GM18867 (cell line): ENCODE data around the gene NRF1.
A peak's percentile ranks its signal among the peaks of the same experiment; 100 is the strongest.
"Not testable (repeated sequence)": the region's sequence is repeated elsewhere in the genome, so short reads cannot be mapped to it uniquely, and the experiment has no call there.

ENCODE experiments used
- ATAC-seq: cut with Tn5 transposase; IDR thresholded peaks from one replicate; pipeline ENCODE4 v1.9.1; 2021; ENCODE audit warnings: mild to moderate bottlenecking, moderate library complexity; ENCODE audit not compliant: unreplicated experiment

The NRF1 gene

GRCh38 chr7:129606803-129607202 is 4.7 kb upstream of the NRF1 start:
- no peak for ATAC-seq

- no peak for ATAC-seq
Measured at GRCh38 chr7:129607471-129608120, 3.9 kb upstream of the NRF1 start.

- ATAC-seq = no peak
Measured at GRCh38 chr7:129609666-129610065, 1.9 kb upstream of the NRF1 start.

GRCh38 chr7:129610709-129611245 is 743 bp upstream of the NRF1 start:
- ATAC-seq = no peak

GRCh38 chr7:129612112-129613015 is 844 bp downstream of the NRF1 start:
- peak; percentile 17 for ATAC-seq

GRCh38 chr7:129613016-129613337 is 1.5 kb downstream of the NRF1 start:
- ATAC-seq = no peak

- ATAC-seq = no peak
Measured at GRCh38 chr7:129615018-129615417, 3.5 kb downstream of the NRF1 start.

- ATAC-seq = no peak
Measured at GRCh38 chr7:129616530-129616929, 5.0 kb downstream of the NRF1 start.

- ATAC-seq = no peak
Measured at GRCh38 chr7:129617178-129617577, 5.7 kb downstream of the NRF1 start.

- ATAC-seq = no peak
Measured at GRCh38 chr7:129617652-129618051, 6.1 kb downstream of the NRF1 start.

GRCh38 chr7:129626896-129627295 is 15.4 kb downstream of the NRF1 start:
- no peak for ATAC-seq

- ATAC-seq = no peak
Measured at GRCh38 chr7:129630341-129630740, 18.8 kb downstream of the NRF1 start.

GRCh38 chr7:129634361-129635034 is 23.0 kb downstream of the NRF1 start:
- ATAC-seq = no peak

GRCh38 chr7:129635300-129636029 is 23.9 kb downstream of the NRF1 start:
- peak; percentile 83 for ATAC-seq

- ATAC-seq = not testable (repeated sequence)
Measured at GRCh38 chr7:129636030-129636550, 24.6 kb downstream of the NRF1 start.

GRCh38 chr7:129636641-129637040 is 25.1 kb downstream of the NRF1 start:
- no peak for ATAC-seq

GRCh38 chr7:129640400-129640799 is 28.9 kb downstream of the NRF1 start:
- ATAC-seq = no peak

- ATAC-seq = no peak
Measured at GRCh38 chr7:129642871-129643549, 31.5 kb downstream of the NRF1 start.

GRCh38 chr7:129643550-129644170 is 32.1 kb downstream of the NRF1 start:
- ATAC-seq = no peak
